ENCODE data around the gene NDUFA11.

Gene NDUFA11
- total RNA-seq: 15.8 reads per million, percentile 41 among the genes with 10 or more reads in this experiment

GRCh38 chr19:5903624-5904351, at the start of gene NDUFA11:
Gene NDUFA11, minus strand, starts transcription at chr19:5903790. Its CDS starts 82 bp downstream, at chr19:5903708.
- DNase-seq: peak; percentile 98

- no peak for DNase-seq
These were observed 49.5 kb upstream of the NDUFA11 start for GRCh38 chr19:5953030-5953589.

GRCh38 chr19:5952193-5953029, 48.8 kb upstream of the NDUFA11 start:
- DNase-seq: no peak

GRCh38 chr19:5951338-5951861, 47.8 kb upstream of the NDUFA11 start:
- DNase-seq: no peak

- no peak for DNase-seq
These were observed 47.2 kb upstream of the NDUFA11 start for GRCh38 chr19:5950741-5951140.

GRCh38 chr19:5949792-5950305, 46.3 kb upstream of the NDUFA11 start:
- DNase-seq: peak; percentile 18

- DNase-seq: no peak
These were observed 45.4 kb upstream of the NDUFA11 start for GRCh38 chr19:5948752-5949564.

- no peak for DNase-seq
These were observed 43.8 kb upstream of the NDUFA11 start for GRCh38 chr19:5947435-5947834.

GRCh38 chr19:5943623-5944022, 40.0 kb upstream of the NDUFA11 start:
- no peak for DNase-seq

GRCh38 chr19:5943045-5943444, 39.5 kb upstream of the NDUFA11 start:
- no peak for DNase-seq

GRCh38 chr19:5941673-5942072, 38.1 kb upstream of the NDUFA11 start:
- no peak for DNase-seq

- DNase-seq: no peak
These were observed 36.9 kb upstream of the NDUFA11 start for GRCh38 chr19:5940260-5941208.

GRCh38 chr19:5937550-5937949, 34.0 kb upstream of the NDUFA11 start:
- DNase-seq: no peak

GRCh38 chr19:5936292-5936592, 32.7 kb upstream of the NDUFA11 start:
- no peak for DNase-seq

- no peak for DNase-seq
These were observed 32.1 kb upstream of the NDUFA11 start for GRCh38 chr19:5935473-5936291.

- no peak for DNase-seq
These were observed 31.3 kb upstream of the NDUFA11 start for GRCh38 chr19:5934774-5935472.

- DNase-seq: no peak
These were observed 30.4 kb upstream of the NDUFA11 start for GRCh38 chr19:5934069-5934401.

GRCh38 chr19:5933391-5934068, 29.9 kb upstream of the NDUFA11 start:
- no peak for DNase-seq

GRCh38 chr19:5932609-5933262, 29.1 kb upstream of the NDUFA11 start:
- no peak for DNase-seq
